SU-DHL-6 (cell line): ENCODE data around the gene AFF3.

ENCODE experiments used
- CTCF ChIP-seq: fragments of 200-600 bp; sonication (generic); IDR thresholded peaks from one replicate; pipeline ENCODE4 v1.5.1; 2017; ENCODE audit warnings: antibody characterized with exemption, mild to moderate bottlenecking, low read length, moderate library complexity; ENCODE audit not compliant: insufficient read depth, poor library complexity, severe bottlenecking
- EZH2phosphoT487 ChIP-seq: fragments of 200-600 bp; sonication (generic), shearing (Covaris generic); conservative IDR thresholded peaks from 2 replicates; pipeline ENCODE4 v1.6.1; 2018; ENCODE audit warnings: mild to moderate bottlenecking, antibody characterized with exemption, low read length, moderate library complexity, mixed read lengths

GRCh38 chr2:99619151-99619550, 523.2 kb downstream of the AFF3 start:
- TF ChIP-seq CTCF = no peak
- TF ChIP-seq EZH2phosphoT487 = no peak
